T-helper 22 cell (primary cell): ENCODE data around the gene CCDC187.

Experiments used
- DNase-seq: peaks from one replicate; pipeline ENCODE4 v3.0.0-alpha.2; 2020; ENCODE audit warnings: low read depth

CCDC187 gene

DNA sequence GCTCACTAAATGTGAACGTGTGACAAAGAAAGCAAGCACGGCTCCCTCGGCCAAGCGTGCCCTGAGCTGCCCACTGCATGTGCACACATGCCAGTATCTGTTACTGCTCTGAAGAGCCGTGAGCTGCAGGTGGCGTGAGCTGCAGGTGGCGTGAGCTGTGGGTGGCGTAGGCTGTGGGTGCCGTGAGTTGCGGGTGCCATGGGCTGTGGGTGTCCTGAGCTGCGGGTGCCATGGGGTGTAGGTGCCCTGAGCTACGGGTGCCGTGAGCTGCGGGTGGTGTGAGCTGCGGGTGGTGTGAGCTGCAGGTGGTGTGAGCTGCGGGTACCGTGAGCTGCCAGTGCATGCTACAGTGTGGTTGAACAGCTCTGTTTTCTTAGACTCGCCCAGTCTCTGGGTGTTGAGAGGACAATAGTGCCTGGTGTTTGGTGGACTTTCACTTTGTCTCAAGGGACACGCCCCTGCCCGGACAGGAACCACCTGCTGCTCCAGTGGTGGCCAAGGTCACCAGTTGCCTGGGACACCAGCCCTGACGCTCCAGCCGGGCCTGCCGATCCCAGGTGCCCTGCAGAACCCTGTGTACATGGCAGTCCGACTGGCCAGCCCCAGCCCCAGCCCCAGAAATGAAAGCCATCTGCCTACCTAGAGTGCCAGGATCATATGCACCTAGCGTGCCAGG lies 6.7 kb downstream of the CCDC187 start:
- DNase-seq = no peak

DNA sequence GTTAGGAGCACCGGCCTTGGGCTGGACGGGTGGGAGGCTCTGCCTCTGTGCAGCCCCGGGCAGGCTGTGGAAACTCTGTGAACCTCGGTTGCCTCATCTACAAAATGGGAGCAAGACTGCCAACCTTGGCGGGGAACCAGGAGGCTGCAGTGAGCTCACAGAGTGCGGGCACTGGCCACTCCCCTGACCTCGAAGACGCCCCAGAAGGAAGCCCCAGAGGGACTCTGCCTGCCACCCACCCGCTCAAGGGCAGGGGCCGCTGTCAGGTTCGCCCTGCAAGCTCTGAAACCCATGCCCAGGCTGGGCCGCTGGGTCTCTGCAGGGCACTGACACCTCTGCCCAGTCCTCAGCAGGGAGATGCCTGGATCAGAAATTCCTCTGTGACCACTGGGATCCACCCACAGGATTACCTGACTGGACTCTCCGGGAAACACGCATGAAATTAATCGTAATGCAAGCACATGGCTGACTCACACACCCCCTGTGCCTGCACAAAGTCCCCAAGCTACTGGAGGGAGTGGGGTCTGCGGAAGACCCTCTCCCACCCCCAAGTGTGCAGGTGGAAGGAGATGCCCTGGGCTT lies 7.4 kb downstream of the CCDC187 start:
- DNase-seq = no peak

DNA sequence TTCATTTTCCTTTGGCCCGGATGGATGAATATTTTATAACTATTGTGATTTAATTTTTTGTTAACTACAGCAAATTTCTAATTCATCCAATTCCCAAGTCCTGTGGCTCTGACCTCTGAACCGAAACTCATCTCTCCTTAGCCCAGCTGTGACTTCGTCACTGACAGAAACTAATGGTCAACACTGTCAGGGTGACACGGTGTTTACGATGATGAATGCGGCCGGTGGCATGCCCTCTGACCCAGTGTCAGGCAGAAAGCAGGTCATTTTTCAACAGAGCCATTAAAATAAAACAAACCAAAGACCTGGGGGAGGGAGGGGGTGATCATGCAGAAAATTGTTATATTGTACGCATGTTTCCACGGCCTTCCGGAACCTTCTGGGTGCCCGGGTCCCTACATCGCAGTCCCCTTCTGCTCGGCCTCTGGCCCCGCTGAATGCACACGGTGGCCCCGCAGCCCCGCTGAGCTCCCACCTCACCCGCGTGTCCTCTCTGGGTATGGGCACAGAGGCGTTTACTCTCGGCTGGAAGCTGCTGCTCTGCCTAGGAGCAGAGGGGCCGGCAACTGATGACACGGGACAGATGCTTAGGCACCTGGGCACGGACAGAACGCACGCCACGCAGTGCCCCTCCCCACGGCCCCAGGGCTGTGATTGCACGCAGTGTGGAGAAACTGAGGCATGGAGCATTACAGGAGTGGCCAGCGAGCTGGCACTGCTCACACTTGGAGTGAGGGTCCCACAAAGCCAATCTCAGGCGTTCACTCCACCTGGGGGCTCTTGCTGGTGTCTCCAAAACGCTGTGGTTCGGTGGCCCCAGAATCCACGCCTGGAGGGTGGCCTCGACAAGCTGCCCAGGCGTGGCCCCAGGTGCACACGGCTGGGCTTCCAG lies 8.1 kb downstream of the CCDC187 start:
- DNase-seq = no peak

DNA sequence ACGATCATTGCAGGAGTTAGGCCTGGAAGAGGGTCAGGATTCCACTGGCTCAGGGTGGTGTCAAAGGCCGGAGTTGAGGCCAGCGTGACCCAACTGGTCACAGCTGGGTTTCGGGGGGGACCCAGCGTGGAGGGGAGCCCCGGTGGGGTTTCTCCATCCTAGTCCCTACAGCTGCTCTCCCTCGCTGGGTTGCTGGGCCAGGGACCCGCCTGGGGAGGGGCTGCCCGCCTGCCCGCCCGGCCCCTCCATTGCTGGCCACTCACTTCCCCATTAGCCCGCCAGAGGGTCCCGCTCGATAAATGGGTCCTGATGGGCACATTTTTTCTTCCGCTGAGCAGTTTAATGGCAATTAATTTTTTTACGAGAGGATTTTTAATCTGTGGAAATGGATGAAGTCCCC lies 8.8 kb downstream of the CCDC187 start:
- DNase-seq = no peak

DNA sequence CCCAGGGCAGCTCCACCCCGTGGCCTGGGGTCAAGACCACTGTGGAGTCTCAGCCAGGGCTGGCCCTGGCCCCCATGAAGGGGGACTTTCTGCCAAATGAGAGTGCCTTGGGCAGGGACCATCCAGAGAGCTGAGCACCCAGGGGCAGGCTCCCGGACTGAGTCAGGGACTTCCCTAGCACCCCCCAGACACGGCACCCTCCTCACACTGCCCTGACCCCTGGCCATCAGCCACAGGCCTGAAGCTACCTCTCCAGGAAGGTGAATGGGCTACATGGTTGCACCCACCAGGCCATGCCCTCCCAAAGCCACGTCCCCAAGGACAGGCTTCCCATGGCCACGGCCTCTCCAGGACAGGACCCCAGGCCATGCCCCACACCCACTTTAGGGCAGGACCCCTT lies 9.5 kb downstream of the CCDC187 start:
- DNase-seq = no peak

DNA sequence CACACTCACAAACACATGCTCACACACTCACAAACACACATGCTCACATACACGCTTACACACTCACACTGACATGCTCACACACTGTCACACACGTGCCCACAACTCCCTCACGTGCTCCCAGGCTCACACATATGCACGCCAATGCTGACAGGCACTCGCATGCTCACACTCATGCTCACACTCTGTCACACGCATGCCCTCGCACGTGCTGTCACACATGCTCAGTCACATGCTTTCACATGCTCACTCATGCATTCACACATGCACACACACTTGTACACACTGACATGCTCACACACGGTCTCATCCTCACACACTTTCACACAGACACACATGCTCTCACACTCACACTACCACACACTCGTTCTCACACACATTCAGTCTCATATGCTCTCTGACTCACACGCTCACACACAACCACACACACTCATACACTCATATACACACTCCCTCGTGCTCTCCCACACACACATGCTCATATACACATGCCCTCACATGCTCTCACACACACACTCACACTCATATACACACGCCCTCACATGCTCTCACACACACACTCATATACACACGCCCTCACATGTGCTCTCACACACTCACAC lies 10.3 kb downstream of the CCDC187 start:
- no peak for DNase-seq

DNA sequence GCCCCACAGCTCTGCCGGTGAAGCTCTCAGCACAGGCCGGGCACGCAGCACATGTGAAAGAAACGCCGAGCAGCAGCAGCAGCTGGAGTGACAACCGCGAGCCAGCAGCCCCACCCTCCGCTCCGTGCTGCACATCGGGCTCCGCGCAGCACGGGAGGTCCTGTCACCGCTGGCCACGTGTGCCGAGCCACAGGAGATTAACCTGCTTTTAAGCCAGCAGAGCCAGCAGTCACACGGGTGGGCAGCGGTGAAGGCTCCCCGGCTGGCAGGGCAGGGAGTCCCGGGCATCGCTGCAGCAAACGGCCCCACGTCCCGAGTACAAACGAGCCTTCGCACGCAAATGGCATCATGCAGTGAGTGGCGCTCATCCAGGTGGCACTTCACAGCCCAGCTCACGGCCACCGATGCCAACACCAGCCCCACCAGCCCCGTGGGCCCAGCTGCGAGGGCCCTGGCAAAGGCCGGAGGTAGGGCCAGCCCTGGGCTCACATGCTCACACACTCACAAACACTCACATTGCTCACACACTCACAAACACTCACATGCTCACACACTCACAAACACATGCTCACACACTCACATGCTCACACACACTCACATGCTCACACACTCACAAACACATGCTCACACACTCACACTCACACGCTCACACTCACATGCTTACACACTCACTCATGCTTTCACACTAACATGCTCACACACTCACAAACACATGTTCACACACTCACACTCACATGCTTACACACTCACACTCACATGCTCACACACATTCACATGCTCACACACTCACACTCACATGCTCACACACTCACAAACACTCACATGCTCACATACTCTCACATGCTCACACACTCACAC lies 11.1 kb downstream of the CCDC187 start:
- DNase-seq = no peak

DNA sequence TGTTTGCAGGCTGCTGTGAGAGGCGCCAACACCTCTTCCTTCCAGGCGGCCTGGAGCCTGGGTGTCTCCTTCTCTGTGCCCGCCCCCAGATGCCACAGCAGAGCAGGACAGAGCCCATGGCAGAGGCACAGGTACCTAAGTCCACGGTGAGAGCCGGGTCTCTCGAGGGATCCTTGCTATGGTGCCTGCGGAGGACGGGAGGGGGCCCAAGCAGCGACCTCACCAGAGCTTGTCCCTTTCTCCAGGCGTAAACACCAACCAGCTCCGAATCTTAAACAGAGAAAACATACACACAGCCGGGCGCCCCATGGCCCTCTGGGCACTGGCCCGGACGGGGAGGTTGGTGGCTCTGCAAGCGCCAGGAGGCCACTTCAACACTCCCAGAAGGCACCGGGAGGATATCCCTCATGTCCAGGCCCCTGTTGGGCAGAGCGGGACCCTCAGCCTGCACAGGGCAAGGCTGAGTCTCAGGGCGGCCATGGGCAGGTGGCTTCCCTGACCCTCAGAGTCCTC lies 11.8 kb downstream of the CCDC187 start:
- DNase-seq = no peak

DNA sequence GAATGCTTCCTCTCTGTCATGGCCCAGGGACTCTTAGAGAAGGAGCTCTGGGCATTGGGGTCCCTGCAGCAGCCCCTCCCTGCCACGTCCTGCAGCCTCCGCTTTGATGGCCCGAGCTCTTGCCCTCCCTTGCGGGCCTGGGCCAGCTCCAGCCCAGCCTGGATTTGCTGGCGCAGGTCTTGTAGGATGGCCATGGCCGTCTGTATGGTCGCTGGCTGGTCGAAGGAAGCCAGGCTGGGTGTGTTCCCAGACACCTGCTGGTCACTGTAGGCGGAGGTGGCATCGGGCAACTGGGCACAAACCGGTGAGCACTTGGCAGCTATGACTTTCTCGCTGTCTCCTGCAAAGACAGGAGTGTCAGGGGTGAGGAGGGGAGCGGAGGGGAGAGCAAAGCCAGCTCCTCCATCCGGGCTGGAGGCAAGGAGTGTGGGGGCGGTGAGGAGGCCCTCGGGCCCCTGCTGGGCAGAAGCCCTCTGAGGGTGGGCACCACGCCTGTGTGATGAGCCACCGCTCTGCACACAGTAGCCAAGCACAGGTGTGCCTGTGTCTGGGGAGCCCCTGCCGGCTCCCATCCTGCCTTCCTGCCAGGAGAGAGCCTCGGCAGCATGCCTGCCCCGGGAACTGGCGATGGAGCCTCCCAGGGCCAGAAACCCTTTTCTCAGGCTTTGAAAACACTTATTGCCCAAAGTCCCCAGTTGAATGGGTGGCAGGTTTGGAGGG lies 12.4 kb downstream of the CCDC187 start:
- DNase-seq = no peak

DNA sequence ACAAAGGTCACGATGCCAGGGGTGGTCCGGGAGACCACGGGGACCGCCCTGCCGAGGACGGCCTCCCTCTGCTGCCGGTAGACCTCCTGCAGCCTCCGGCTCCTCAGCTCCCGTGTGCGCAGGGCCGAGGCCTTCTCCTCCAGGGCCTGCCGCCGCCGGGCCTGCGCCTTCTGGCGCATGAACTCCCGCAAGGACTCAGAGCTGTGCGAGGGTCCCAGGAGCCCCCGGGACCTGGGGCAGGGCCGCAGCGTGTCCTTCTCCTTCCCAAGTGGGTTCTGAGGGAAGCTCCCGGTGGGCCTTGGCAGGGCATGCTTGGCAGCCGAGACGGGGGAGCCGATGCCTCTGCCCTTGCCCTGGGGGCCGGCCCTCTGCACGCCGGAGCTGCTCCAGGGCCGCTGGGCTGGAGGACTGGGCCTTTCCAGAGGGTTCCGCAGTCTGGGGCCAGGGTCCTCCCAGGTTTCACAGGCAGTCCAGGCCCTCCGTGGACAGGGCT lies 13.3 kb downstream of the CCDC187 start:
- DNase-seq = no peak

DNA sequence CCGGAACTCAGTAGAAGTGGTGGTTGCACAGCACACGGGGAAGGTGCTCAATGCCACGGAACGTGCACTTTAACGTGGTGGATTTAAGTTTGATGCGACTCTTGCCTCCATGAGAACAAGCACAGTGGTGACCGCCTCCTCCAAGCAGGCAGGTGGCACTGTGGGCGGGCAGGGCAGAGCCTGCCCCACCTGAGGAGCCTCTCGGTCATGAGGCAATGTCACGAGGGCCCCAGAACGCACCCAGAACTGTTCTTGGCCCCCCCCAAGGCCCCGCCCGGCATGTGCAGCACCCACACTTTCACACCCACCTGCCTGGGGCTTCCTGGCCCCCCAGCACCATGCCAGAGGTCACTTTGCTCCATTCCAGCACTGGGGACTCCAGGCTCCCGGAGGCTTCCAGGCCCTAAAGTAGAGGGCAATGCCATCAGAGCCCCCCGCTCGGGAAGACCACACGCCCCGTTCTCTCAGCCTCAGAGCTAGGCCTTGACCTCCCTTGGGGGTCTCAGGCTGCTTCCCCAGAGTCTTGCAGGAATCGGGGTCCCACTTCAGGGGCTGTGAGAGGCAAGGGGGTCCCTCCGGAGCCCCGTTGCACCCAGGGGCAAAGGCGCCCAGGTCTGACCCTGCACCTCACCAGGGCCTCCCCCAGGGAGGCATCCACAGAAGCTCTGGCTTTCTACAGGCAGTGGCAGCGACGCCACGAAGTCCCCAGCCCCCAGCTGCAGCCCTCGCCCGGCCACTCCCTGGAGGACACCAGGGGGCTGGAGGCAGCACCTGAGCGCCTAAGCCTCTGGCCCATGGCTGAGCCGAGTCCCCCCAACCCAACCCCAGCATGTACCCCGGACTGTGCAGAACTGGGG lies 14.0 kb downstream of the CCDC187 start:
- DNase-seq = no peak

DNA sequence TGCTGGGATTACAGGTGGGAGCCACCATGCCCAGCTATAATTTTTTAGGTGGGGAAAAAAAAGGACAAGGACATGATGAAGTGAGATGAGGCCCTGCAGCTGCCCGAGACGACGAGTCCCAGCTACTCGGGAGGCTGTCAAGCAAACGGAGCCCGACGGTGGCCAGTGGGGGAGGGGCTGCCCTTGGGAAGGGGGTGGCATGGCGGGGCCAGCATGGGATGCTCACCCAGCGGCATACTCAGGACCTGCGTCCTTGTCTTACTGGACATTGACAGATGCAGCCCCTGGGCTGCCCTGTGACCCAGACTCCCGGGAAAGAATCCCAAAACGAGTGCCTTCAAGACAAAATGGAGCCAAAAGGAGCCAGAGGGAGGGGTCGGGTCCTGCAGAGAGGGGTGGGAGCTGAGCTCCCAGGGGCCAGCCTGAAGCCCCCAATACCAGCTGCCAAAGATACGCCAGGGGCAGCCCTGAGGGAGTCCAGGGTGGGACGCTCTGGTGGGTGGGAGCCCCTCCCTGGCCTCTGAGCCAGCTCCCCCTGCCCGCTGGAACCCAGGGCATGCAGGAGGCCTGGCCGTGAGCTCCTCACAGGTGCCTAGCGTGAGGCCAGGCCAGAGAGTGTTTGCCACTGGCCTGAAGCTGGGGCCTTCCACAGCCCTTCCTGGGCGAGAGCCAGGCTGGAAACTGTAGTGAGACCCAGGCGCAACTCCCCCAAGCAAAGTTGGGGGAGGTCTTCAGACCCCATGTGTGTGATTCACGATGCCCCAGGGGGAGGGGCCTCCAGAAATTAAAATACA lies 15.7 kb downstream of the CCDC187 start:
- no peak for DNase-seq

DNA sequence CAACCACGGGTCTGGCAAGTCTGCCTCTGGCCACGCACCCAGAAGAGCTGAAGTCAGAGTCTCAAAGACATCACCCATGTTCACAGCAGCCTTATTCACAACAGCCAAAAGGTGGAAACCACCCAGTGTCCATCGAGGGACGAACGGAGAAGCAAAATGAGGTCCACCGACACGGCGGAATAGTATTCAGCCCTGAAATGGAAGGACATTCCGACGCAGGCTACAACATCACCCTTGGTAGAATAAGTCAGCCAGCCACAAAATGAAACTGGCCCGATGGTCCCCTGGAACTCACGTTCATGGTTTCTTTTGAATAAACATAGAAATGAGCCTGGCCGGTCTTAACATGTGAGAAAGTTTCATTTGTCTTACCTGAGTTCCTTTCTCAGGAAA lies 16.9 kb downstream of the CCDC187 start:
- no peak for DNase-seq

DNA sequence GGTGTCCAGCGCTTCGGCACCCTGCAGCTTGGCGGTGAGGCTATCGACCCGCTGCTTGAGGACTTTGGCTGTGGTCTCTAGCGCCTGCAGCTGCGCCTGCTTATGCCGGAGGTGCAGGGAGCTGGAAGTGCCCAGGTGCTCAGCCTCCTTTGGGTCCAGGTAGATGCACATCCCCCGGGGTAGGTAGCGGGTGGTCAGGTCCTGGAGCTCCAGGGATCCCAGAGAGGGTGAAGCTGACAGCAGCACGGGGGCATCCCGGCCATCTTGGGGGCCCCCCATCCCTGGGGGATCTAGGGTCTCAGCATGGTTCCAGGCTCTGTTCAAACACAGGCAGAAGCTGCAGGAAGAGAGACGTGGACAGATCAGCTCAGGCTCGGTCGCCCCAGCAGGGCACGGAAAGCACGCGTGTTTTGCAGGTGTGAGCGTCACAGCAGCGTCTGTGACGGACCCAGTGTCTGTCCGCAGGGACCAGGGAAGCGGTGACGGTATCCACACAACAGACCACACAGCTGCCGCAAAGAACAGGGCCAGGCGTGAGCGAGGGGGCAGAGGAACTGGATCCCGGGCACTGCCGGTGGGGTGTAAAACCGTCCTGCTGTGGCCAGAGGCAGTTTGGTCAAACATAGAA lies 17.4 kb downstream of the CCDC187 start:
- DNase-seq = no peak

DNA sequence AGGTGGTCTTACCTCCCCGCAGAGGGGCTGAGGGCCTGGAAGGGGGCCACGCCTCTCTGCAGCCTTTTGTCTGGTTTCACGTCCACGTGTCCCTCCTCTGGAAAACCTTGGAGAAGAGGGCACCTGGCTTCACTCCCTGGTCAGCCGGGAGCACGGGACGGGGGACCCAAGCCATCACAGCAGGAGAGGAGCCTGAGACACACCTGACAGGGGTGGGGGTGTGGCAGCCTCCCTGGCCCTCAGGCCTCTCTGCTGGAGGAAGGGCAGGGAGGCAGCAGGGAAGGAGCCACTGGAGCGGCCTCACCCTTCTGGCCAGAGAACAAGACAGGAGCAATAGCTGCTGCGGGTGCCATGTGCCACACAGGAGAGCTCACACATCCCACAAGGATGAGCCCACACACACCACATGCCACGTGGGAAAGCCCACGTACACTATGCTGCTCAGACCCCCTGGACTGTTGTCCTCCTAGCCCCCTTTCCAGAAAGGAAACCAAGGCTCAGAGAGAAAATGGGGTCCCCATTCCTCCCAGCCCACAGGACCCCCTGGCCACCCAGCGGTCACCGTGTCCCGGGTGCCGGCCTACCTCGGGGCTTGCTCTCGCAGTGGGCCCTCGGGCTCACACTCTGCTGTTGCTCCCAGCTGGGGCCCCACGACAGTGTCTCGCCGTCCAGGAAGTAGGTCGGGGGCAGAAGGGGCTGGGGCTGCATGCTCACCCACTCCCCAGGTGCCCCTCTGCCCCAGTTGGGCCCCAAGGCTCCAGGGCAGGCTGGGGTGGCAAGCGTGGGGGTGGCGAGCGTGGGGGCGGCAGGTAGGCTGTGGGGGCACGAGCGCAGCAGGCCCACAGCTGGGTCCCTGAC lies 18.2 kb downstream of the CCDC187 start:
- no peak for DNase-seq

DNA sequence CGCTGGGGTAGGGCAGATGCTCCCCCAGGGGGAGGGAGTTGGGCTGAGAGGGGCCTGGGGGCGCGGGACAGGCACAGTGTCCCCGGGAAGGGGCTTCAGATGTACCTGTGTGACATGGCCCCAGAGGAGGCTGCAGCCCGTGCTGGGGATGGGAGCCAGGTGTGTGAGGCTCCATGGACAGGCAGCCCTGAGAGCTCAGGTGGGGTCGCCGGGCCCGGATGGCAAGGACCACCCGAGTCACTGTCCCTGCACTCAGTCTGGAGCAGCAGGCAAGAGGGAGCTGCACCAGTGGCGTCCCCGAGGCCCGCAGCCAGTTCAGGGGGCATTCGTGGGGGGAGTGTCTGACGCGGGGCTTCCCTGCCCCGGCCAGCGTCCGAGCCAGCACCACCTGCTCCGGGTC lies 18.9 kb downstream of the CCDC187 start:
- no peak for DNase-seq

DNA sequence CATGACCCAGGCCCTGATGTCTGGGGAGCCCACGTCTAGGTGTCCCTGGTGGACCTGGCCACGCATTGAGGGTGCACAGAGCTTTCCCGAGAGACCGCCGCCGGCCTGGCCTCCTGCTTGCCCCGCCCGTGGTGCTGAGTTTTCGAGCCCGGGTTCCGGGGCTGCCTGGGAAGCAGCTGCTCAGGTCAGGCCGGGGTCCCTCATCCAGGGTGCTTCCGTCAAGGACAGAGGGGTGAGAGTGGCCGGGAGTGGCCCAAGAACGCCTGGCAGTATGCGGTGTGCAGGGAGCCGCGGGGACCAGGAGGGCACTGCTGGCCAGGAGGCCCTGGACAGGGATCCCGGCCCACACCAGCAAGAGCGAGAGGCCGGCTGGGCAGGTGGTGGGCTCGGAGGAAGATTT lies 19.6 kb downstream of the CCDC187 start:
- no peak for DNase-seq
